Hepatocyte (in vitro differentiated cells): ENCODE results near the gene NTRK3. TPM values are rescaled to one million over a fixed set of nuclear protein-coding genes. Genes with fewer than 3 reads are reported as not detected.

ENCODE experiments used
- DNase-seq: peaks from one replicate; pipeline ENCODE4 v3.0.0-alpha.2; 2016; ENCODE audit warnings: low spot score
- H2AFZ ChIP-seq: fragments of 200-600 bp; sonication (generic); 2 replicates; pipeline ENCODE4 v1.6.0; 2016; ENCODE audit warnings: antibody characterized with exemption, mild to moderate bottlenecking
- H3K27ac ChIP-seq: fragments of 200-600 bp; sonication (generic); 2 replicates; pipeline ENCODE4 v1.5.1; 2016; ENCODE audit warnings: mild to moderate bottlenecking
- H3K27me3 ChIP-seq: fragments of 200-600 bp; sonication (generic); 2 replicates; pipeline ENCODE4 v1.6.1; 2016
- H3K36me3 ChIP-seq: fragments of 200-600 bp; sonication (generic); replicated peaks from 2 replicates; pipeline ENCODE4 v1.5.1; 2016; ENCODE audit warnings: low read depth; ENCODE audit not compliant: insufficient read depth
- H3K4me1 ChIP-seq: fragments of 200-600 bp; sonication (generic); 2 replicates; pipeline ENCODE4 v1.5.1; 2016; ENCODE audit warnings: mild to moderate bottlenecking, moderate library complexity; ENCODE audit not compliant: insufficient read depth
- H3K4me2 ChIP-seq: fragments of 200-600 bp; sonication (generic); 2 replicates; pipeline ENCODE4 v1.6.0; 2016
- H3K4me3 ChIP-seq: fragments of 200-600 bp; sonication (generic); 2 replicates; pipeline ENCODE4 v1.5.1; 2016; ENCODE audit warnings: mild to moderate bottlenecking
- H3K79me2 ChIP-seq: fragments of 200-600 bp; sonication (generic); 2 replicates; pipeline ENCODE4 v1.6.0; 2017; ENCODE audit warnings: mild to moderate bottlenecking
- H3K9me2 ChIP-seq: fragments of 200-600 bp; sonication (generic); replicated peaks from 2 replicates; pipeline ENCODE4 v1.6.0; 2017; ENCODE audit warnings: mild to moderate bottlenecking; ENCODE audit not compliant: insufficient read depth
- H3K9me3 ChIP-seq: fragments of 200-600 bp; sonication (generic); 2 replicates; pipeline ENCODE4 v1.5.1; 2016; ENCODE audit warnings: low read depth, mild to moderate bottlenecking
- H4K20me1 ChIP-seq: fragments of 200-600 bp; sonication (generic); 2 replicates; pipeline ENCODE4 v1.6.0; 2016; ENCODE audit warnings: mild to moderate bottlenecking; ENCODE audit not compliant: insufficient read depth, poor library complexity, severe bottlenecking
- EZH2 ChIP-seq: fragments of 200-600 bp; sonication (generic); IDR thresholded peaks from 2 replicates; pipeline ENCODE4 v1.6.1; 2016; ENCODE audit warnings: antibody characterized with exemption, mild to moderate bottlenecking, borderline replicate concordance
- EZH2phosphoT487 ChIP-seq: fragments of 200-600 bp; sonication (generic); IDR thresholded peaks from one replicate; pipeline ENCODE4 v1.6.1; 2018; ENCODE audit warnings: antibody characterized with exemption, mild to moderate bottlenecking, low read depth, moderate library complexity; ENCODE audit not compliant: unreplicated experiment, severe bottlenecking
- WGBS: methylation state at CpG from one replicate; pipeline ENCODE4 v1.1.6; 2016; ENCODE audit warnings: low lambda C conversion rate; ENCODE audit errors: missing lambda C conversion rate; 5-methylcytosine and 5-hydroxymethylcytosine counted together
- polyA plus RNA-seq: library from polyadenylated mRNA; unstranded; fragments of >200 nt; fragmentation: Nextera tagmentation; extraction: Ambion mirVana; gene quantifications from 2 replicates; pipeline ENCODE4 v1.2.1, GENCODE V29; 2016
- total RNA-seq: library from RNA; depleted of rRNA; stranded (reverse); fragments of >200 nt; gene quantifications from 2 replicates; pipeline ENCODE4 v1.2.3, GENCODE V29; 2014
- TF ChIP-seq, protein P1 (sequence below): fragments of 200-600 bp; sonication (generic); IDR thresholded peaks from 2 replicates; pipeline ENCODE4 v1.5.1; 2016; ENCODE audit warnings: antibody characterized with exemption, mild to moderate bottlenecking; ENCODE audit not compliant: poor library complexity

Gene NTRK3
- total and polyA plus RNA-seq, 2 experiments from 2014 or later = 4.9 to 5.6 TPM

DNA sequence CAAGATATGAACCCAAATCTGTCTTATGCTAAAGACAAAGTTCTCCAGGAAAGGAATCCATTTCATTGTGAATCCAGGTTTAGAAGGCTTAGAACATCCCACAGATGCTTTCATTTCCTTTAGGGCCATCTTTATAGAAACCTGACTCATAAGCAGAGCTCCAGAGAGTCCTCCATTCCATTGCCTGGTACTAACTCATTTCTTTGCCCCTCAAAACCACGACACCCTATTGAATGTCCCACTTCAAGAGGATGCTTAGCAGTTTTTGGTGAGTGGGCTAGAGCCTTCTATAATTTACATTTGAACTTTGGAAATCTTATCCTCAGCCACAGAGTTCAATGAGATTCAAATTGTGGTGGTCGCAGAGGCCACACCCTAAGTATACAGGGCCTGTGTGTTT, 325.0 kb downstream of the NTRK3 start:
- Histone ChIP-seq H3K79me2 (no peaks in the 10 kb centered on the region), H3K9me3 (no peaks in the 10 kb centered on the region), H3K27ac (no peak overlapping the region), H3K4me3 (no peak overlapping the region), H3K36me3 (no peaks in the 10 kb centered on the region), H3K27me3 (no peaks in the 10 kb centered on the region), H4K20me1 (no peaks in the 10 kb centered on the region), H3K9me2 (no peaks in the 10 kb centered on the region), H3K4me1 (no peaks in the 10 kb centered on the region), H3K4me2 (no peak overlapping the region), H2AFZ (no peak overlapping the region)
- WGBS = 90% methylated on average over 2 of the region's 2 CpGs
- DNase-seq = no peak
- TF ChIP-seq EZH2 = no peak
- TF ChIP-seq EZH2phosphoT487 = no peak
- TF ChIP-seq, protein P1, sequence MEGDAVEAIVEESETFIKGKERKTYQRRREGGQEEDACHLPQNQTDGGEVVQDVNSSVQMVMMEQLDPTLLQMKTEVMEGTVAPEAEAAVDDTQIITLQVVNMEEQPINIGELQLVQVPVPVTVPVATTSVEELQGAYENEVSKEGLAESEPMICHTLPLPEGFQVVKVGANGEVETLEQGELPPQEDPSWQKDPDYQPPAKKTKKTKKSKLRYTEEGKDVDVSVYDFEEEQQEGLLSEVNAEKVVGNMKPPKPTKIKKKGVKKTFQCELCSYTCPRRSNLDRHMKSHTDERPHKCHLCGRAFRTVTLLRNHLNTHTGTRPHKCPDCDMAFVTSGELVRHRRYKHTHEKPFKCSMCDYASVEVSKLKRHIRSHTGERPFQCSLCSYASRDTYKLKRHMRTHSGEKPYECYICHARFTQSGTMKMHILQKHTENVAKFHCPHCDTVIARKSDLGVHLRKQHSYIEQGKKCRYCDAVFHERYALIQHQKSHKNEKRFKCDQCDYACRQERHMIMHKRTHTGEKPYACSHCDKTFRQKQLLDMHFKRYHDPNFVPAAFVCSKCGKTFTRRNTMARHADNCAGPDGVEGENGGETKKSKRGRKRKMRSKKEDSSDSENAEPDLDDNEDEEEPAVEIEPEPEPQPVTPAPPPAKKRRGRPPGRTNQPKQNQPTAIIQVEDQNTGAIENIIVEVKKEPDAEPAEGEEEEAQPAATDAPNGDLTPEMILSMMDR = no peak

DNA sequence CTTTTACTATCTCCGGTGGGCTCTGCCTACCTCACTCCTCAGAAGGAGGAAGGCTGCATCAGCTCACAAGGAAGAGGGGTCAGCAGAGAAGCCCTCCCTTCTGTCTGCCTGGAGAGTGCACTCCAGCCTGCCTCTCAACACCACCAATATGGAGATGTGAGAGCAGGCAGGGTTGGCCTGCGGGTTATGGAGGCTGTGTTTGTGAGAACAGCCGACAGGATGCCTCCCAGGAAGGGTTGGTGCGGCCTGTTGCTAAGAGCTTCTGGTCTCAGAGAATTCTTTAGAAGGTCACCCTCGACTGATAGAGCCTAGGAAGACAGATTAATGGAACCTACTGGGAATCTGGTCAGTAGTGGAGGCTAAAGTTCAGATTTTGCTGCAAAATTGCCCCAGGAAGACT, 326.1 kb downstream of the NTRK3 start:
- H3K36me3 ChIP-seq = no peaks in the 10 kb centered on the region
- no peak for DNase-seq
- H3K79me2 ChIP-seq = no peaks in the 10 kb centered on the region
- no peaks in the 10 kb centered on the region for H3K27me3 ChIP-seq
- H3K4me3 ChIP-seq = no peak overlapping the region
- no peaks in the 10 kb centered on the region for H3K9me2 ChIP-seq
- no peaks in the 10 kb centered on the region for H4K20me1 ChIP-seq
- no peaks in the 10 kb centered on the region for H3K9me3 ChIP-seq
- 82% methylated on average over 5 of the region's 5 CpGs for WGBS
- no peaks in the 10 kb centered on the region for H3K4me1 ChIP-seq
- TF ChIP-seq, protein P1 = no peak
- no peak for TF ChIP-seq EZH2phosphoT487
- H3K4me2 ChIP-seq = no peak overlapping the region
- no peak overlapping the region for H3K27ac ChIP-seq
- no peak overlapping the region for H2AFZ ChIP-seq

DNA sequence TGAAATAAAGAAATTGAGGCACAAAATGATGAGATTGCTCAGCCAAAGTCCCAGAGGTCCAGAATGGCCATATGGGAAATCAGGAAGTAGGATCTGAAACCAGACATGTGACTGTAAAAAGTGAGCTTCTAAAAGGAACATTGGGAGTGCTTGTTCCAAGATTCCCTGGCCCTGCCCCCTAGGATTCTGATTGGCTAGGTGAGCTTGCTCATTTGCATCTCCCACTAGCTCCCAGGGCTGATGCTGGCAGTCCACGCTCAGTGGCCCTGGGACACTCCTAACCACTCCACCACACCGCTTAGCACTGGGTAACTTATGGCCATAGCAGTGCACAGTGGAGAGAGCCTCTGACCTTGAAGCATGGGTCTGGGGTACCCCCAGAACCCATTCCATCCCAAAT, 326.7 kb downstream of the NTRK3 start:
- Histone ChIP-seq H3K4me3 (no peak overlapping the region), H2AFZ (no peak overlapping the region), H3K4me2 (no peak overlapping the region), H4K20me1 (no peaks in the 10 kb centered on the region), H3K4me1 (no peaks in the 10 kb centered on the region), H3K27ac (no peak overlapping the region), H3K79me2 (no peaks in the 10 kb centered on the region), H3K9me2 (no peaks in the 10 kb centered on the region), H3K9me3 (no peaks in the 10 kb centered on the region), H3K36me3 (no peaks in the 10 kb centered on the region), H3K27me3 (no peaks in the 10 kb centered on the region)
- DNase-seq = no peak
- 78% methylated on average over 2 of the region's 2 CpGs for WGBS
- TF ChIP-seq EZH2 (no peak), EZH2phosphoT487 (no peak)
- TF ChIP-seq, protein P1 = no peak

DNA sequence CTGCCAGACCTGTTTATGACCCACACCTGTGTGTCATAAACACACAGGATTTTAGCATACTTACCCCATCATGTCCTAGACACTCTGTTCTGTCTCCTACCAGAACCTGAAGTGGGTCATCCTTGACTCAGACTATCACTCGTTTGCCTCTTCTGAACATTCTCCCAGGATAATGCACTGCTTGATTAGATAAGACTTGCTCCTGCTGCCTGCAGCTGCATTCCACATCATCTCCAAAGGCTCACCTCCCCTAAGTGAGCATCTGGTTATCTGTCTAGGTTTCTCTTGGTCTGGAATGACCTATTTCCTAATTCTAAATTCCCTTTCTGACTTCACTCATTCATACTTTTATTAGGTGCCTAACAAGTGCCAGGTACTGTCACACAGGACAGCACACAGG, 332.1 kb downstream of the NTRK3 start:
- 6% methylated on average over 1 of the region's 1 CpG for WGBS

More for the DNA sequence above, 332.1 kb downstream of the NTRK3 start:
- DNase-seq = no peak
- Histone ChIP-seq H4K20me1 (no peaks in the 10 kb centered on the region), H3K36me3 (no peaks in the 10 kb centered on the region), H2AFZ (no peak overlapping the region), H3K9me3 (no peaks in the 10 kb centered on the region), H3K9me2 (no peaks in the 10 kb centered on the region), H3K4me3 (no peak overlapping the region), H3K4me2 (no peak overlapping the region), H3K79me2 (no peaks in the 10 kb centered on the region), H3K27me3 (peaks cover 4% of the 10 kb centered on the region), H3K27ac (no peak overlapping the region), H3K4me1 (no peaks in the 10 kb centered on the region)
- TF ChIP-seq, protein P1 = no peak
